GM19468 (cell line): ENCODE measurements around the gene MYO1E.
"Not testable (repeated sequence)": the region's sequence is repeated elsewhere in the genome, so short reads cannot be mapped to it uniquely, and the experiment has no call there.

Source experiments
- ATAC-seq: cut with Tn5 transposase; IDR thresholded peaks from one replicate; pipeline ENCODE4 v1.9.1; 2021; ENCODE audit warnings: mild to moderate bottlenecking, moderate library complexity, moderate number of reproducible peaks; ENCODE audit not compliant: unreplicated experiment; ENCODE audit errors: extremely low read depth

Gene MYO1E

GRCh38 chr15:59155431-59155830, 217.2 kb downstream of the MYO1E start:
- no peak for ATAC-seq

- no peak for ATAC-seq
These were observed 218.4 kb downstream of the MYO1E start for GRCh38 chr15:59154243-59154642.

DNA sequence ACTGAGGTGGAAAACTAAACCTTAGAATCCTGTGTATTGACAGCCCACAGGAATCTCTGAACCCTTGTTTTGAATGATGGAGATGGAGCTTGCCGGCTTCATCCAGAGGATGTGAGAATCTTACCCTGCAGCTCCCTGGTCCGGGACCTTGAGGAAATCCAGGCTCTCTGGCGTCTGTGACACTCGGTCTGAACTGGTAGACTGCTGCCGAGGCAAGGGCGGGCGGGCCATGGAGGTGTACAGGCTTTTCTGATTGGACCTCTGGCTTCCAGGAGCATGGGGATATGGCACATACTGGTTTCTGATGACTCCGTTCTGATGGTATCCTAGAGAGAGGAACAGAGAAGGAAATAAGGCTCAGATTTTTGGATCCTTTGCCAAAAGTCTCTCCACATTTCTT, 219.2 kb downstream of the MYO1E start:
- no peak for ATAC-seq

DNA sequence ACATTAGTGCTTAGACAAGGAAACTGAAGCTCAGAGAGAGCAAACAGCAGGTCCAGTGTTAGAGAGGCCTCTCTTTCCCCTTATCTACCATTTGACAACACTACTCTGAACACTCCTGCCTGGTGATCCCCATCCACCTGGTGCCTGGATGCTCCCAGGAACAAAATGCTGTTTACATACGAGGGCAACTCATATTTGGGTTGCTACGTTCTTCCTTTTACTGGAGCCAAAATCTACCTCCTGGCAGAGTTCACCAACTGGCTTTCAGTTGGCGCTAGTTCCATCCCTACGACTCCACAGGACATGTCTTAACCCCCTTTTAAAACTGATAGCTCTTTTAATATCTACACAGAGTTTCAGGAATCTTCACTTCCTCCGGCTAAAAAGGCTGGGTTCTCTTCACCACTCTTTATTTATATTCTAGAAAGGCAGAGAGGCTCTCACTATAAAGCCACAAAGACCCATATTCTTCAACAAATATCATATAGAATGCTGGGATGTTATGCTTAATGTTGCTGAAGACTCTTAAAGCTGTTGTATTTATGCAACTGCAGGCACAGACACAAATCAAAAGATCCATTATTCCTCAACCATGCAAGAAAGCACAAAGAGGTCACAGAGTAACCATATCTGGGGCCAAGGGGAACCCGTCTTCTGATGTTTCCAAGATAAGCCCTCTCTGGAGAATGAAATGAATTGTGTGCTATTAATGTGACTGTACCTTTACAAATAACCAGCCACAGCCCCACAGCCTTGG, 219.8 kb downstream of the MYO1E start:
- no peak for ATAC-seq

DNA sequence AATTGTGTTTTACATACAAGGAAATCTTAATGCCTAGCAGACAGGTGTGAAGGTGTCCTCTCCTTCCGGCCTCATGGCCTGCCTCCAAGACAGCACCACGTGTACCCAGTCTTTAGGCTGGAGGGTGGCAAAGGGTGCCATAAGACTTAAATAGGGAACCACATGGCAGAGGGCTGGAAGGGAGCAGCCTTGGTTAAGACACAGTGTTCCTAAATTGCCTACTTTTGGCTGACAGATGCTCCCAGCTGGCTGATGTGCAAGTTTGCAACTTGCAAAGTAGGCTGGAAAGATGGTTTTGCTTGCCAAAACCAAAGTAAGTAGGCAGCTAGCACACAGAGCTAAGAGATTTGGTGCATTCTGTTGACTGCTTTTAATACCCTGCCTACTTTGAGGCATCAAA, 222.5 kb downstream of the MYO1E start:
- no peak for ATAC-seq

DNA sequence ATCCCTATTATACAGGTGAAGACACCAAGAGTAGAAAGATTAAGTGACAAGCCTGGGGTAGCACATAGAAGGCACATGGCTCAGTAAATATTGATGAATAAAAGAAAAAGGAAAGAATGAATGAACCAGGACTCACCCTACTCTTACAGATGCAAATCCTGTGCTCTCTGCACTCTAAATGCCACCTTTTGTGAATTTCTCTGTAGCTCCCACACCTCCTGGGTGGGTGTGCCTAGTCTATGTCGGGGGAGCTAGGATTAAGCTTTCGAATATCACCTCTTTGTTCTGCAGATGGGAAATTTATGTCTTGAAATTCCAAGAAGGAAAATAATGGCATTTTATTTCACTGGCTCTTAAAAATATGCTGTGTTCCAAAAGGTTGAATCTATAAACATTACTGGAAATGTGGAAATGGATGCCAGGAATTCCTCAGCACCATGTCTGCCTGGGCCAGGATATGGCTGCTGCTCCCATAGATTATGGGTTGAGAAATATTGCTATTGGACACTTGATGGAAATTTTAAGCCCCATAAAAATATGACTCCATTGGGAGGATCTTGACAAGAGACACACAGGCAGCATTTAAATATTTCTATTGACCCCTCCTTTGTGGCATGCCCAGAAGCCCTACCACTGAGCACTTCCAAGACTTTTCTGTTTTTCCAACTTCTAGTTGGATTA, 224.4 kb downstream of the MYO1E start:
- no peak for ATAC-seq

DNA sequence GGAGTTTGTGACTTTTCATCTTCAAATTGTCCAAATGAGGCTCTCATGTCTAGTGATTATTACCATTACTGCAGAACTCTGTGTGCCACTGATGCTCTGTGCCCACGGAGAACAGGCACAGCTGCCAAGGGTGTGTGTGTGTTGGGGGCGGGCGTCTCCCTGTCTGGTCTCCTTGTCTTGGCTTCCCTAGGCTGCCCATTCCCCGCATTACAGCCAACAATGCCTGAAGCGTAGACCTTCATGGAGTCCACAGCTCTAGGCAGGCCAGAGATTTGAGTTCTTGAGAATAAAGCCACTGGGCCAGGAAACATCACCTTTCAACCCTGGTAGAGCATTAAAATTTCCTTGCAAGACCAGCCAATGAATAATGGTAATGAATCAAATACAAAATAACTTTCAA, 225.0 kb downstream of the MYO1E start:
- no peak for ATAC-seq

GRCh38 chr15:59144594-59144993, 228.1 kb downstream of the MYO1E start:
- not testable (repeated sequence) for ATAC-seq

GRCh38 chr15:59143281-59143680, 229.4 kb downstream of the MYO1E start:
- no peak for ATAC-seq

GRCh38 chr15:59140422-59141226, 232.0 kb downstream of the MYO1E start:
- no peak for ATAC-seq

- no peak for ATAC-seq
These were observed 234.4 kb downstream of the MYO1E start for GRCh38 chr15:59138243-59138642.

DNA sequence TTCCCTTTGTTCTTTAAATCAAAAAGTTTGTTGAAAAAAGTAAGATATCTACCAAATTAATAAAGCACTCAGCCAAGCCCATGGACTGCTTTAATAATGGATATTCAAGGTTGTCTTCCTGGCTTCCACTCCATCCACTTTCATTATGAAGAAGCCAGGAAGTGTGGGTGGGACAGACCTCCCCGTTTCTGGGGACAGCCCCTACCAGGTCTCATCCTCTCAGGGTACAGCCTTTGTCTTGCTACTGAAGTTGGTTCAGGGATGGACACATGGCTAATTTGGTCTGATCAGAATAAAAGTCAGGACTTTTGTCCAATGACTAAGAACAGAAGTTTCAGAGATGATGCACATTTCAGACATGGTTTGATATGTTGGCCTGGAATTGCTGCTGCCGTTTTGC, 235.1 kb downstream of the MYO1E start:
- no peak for ATAC-seq

DNA sequence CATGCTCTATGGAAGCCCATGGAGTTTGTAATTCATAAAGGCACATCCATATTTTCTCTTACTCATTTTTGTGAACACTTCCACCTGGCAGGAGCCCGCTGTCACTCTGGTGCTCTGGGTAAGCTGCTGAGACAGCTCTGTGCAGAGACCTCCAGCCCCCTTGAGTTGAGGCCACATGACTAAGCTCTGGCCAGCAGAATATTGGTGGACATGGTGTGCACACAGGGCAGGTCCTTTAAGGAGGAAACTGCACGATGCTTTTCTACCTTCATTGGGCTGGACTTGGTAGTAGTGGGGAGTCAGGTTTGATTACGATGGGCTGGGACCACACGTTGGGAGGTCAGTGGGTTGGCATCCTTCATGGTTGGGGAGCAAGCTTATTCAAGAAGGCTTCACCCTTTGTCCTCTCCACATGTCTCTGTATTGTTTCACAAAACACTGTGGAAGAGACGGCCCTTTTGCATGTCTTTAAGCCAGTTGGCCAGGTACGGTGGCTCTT, 238.7 kb downstream of the MYO1E start:
- ATAC-seq, result no peak

- no peak for ATAC-seq
These were observed 240.6 kb downstream of the MYO1E start for GRCh38 chr15:59131969-59132562.

- no peak for ATAC-seq
These were observed 241.2 kb downstream of the MYO1E start for GRCh38 chr15:59131456-59131855.

DNA sequence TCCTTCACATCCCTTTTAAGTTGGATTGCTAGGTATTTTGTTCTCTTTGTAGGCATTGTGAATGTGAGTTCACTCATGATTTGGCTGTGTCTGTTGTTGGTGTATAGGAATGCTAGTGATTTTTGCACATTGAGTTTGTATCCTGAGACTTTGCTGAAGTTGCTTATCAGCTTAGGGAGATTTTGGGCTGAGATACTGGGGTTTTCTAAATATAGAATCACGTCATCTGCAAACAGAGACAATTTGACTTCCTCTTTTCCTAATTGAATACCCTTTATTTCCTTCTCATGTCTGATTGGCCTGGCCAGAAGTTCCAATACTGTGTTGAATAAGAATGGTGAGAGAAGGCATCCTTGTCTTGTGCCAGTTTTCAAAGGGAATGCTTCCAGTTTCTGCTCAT, 245.4 kb downstream of the MYO1E start:
- ATAC-seq, result not testable (repeated sequence)

DNA sequence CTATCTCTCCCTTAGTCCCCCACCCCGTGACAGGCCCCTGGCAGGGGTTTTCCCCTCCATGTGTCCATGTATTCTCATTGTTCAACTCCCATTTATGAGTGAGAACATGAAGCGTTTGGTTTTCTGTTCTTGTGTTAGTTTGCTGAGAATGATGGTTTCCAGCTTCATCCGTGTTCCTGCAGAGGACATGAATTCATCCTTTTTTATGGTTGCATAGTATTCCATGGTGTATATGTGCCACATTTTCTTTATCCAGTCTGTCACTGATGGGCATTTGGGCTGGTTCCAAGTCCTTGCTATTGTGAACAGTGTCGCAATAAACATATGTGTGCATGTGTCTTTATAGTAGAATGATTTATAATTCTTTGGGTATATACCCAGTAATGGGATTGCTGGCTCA, 247.0 kb downstream of the MYO1E start:
- not testable (repeated sequence) for ATAC-seq

DNA sequence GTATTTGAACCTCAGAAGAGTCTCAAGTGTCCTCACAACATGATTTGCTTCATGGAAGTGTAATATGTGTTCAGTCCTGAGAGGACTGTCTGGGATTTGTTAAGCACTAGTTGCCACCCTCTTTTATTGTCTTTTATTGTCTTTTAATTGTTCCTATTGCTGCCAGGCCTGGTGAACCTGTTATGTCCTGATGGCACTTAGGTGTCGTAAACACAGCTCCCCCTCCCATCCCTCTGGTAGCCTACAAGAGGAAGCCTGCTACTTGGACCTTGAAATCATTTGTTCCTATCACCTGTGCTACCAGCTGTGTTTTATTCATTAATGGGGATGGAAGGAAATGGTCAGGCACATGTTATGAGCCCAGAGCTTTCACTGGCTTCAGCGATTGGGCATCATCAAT, 248.4 kb downstream of the MYO1E start:
- no peak for ATAC-seq

GRCh38 chr15:59120937-59121336, 251.7 kb downstream of the MYO1E start:
- ATAC-seq, result no peak

DNA sequence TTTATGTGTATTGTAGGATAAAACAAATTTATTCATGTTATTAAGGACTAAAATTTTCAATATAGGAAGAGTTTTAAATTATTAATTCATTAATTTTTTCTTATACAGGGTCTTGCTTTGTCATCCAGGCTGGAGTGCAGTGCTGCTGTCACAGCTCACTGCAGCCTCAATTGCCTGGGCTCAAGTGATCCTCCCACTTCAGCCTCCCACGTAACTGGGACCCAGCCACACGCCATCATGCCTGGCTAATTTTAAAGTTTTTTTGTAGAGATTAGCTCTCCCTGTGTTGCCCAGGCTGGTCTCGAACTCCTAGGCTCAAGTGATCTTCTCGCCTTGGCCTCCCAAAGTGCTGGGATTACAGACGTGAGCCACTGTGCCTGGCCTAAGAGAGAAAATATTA, 253.0 kb downstream of the MYO1E start:
- ATAC-seq, result no peak
